CD14-positive monocyte (primary cell): Measurements from ENCODE around the gene TMEFF1. TPM values are rescaled to one million over a fixed set of nuclear protein-coding genes. Genes with fewer than 3 reads are reported as not detected.

ENCODE experiments used
- DNase-seq, 3 donors: peaks; one replicate each; pipeline ENCODE4 v3.0.0-alpha.2; 2011 to 2022
- H2AFZ ChIP-seq: 2 replicates; pipeline ENCODE4 v1.6.0; 2012; ENCODE audit warnings: mild to moderate bottlenecking, low read depth, low read length, inconsistent platforms; ENCODE audit not compliant: insufficient read depth, poor library complexity, severe bottlenecking
- H3K27ac ChIP-seq, 2 donors: 1 replicate in 1 of 2; 2 replicates in 1 of 2; pipeline ENCODE4 v1.5.1; 2012 to 2013; ENCODE audit warnings: low read length in 2 of 2, control low read depth in 1 of 2, inconsistent platforms in 1 of 2, low read depth in 1 of 2, mild to moderate bottlenecking in 1 of 2
- H3K27me3 ChIP-seq, 2 donors: one replicate each; pipeline versions ENCODE4 v1.6.0 to v1.6.1; 2011 to 2013; ENCODE audit warnings: low read length in 2 of 2; ENCODE audit not compliant: control insufficient read depth in 2 of 2, insufficient read depth in 2 of 2
- H3K36me3 ChIP-seq, 2 donors: replicated peaks in 1 of 2; 1 replicate in 1 of 2; 2 replicates in 1 of 2; pipeline versions ENCODE4 v1.5.1 to v1.6.1; 2012 to 2013; ENCODE audit warnings: low read length in 2 of 2, control low read depth in 1 of 2, inconsistent platforms in 1 of 2, mild to moderate bottlenecking in 1 of 2; ENCODE audit not compliant: insufficient read depth in 2 of 2, control insufficient read depth in 1 of 2
- H3K4me1 ChIP-seq, 2 donors: 1 replicate in 1 of 2; 2 replicates in 1 of 2; pipeline versions ENCODE4 v1.5.1 to v1.6.1; 2012 to 2013; ENCODE audit warnings: low read length in 2 of 2, control low read depth in 1 of 2, inconsistent platforms in 1 of 2, mild to moderate bottlenecking in 1 of 2, moderate library complexity in 1 of 2; ENCODE audit not compliant: insufficient read depth in 2 of 2, control insufficient read depth in 1 of 2
- H3K4me2 ChIP-seq: replicated peaks from 2 replicates; pipeline ENCODE3; 2012; ENCODE audit warnings: low read length, moderate library complexity, mild to moderate bottlenecking; ENCODE audit not compliant: poor library complexity, severe bottlenecking; ENCODE audit errors: extremely low read depth
- H3K4me3 ChIP-seq, 3 experiments: fragments of 200-600 bp in 1 of 3; sonication (generic) in 1 of 3; replicated peaks in 1 of 3; 1 replicate in 2 of 3; 2 replicates in 1 of 3; pipeline ENCODE4 v1.5.1; 2011 to 2013; ENCODE audit warnings: low read length in 3 of 3, mild to moderate bottlenecking in 3 of 3, control low read depth in 2 of 3, low read depth in 2 of 3, inconsistent platforms in 1 of 3, moderate library complexity in 1 of 3
- H3K79me2 ChIP-seq: 2 replicates; pipeline ENCODE4 v1.6.0; 2012; ENCODE audit warnings: mild to moderate bottlenecking, control low read depth, inconsistent platforms, low read length, moderate library complexity; ENCODE audit not compliant: insufficient read depth
- H3K9ac ChIP-seq: 2 replicates; pipeline ENCODE4 v1.6.0; 2017; ENCODE audit warnings: low read length, mild to moderate bottlenecking; ENCODE audit not compliant: insufficient read depth, poor library complexity, severe bottlenecking
- H3K9me3 ChIP-seq, 2 donors: replicated peaks in 1 of 2; 1 replicate in 1 of 2; 2 replicates in 1 of 2; pipeline versions ENCODE4 v1.5.1 to v1.6.1; 2012 to 2013; ENCODE audit warnings: low read length in 2 of 2, control low read depth in 1 of 2; ENCODE audit not compliant: control insufficient read depth in 1 of 2, insufficient read depth in 1 of 2
- H4K20me1 ChIP-seq: 2 replicates; pipeline ENCODE4 v1.6.0; 2012; ENCODE audit warnings: mild to moderate bottlenecking, low read length, control low read depth, moderate library complexity; ENCODE audit not compliant: insufficient read depth
- H3K27ac Mint-ChIP-seq, 7 donors: one replicate each; pipeline ENCODE4 v1.8.0; 2020; ENCODE audit warnings: mild to moderate bottlenecking in 7 of 7, mixed read lengths in 7 of 7, moderate library complexity in 6 of 7, inconsistent platforms in 2 of 7
- H3K27me3 Mint-ChIP-seq, 3 donors: one replicate each; pipeline ENCODE4 v1.8.0; 2021 to 2022; ENCODE audit warnings: low read depth in 3 of 3, mild to moderate bottlenecking in 3 of 3, mixed read lengths in 3 of 3, moderate library complexity in 3 of 3, inconsistent platforms in 1 of 3
- H3K36me3 Mint-ChIP-seq, 2 donors: one replicate each; pipeline ENCODE4 v1.8.0; 2020; ENCODE audit warnings: mixed read lengths in 2 of 2, inconsistent platforms in 1 of 2, mild to moderate bottlenecking in 1 of 2
- H3K4me1 Mint-ChIP-seq: one replicate; pipeline ENCODE4 v1.8.0; 2020; ENCODE audit warnings: mild to moderate bottlenecking, mixed read lengths
- H3K4me3 Mint-ChIP-seq, 2 donors: one replicate each; pipeline ENCODE4 v1.8.0; 2020; ENCODE audit warnings: mild to moderate bottlenecking in 2 of 2, mixed read lengths in 2 of 2, moderate library complexity in 1 of 2
- H3K9me3 Mint-ChIP-seq, 7 donors: one replicate each; pipeline ENCODE4 v1.8.0; 2020 to 2022; ENCODE audit warnings: mixed read lengths in 7 of 7, mild to moderate bottlenecking in 6 of 7, moderate library complexity in 6 of 7, inconsistent platforms in 2 of 7
- CTCF ChIP-seq: fragments of 200-600 bp; IDR thresholded peaks from one replicate; pipeline ENCODE4 v1.8.0; 2022; ENCODE audit warnings: antibody characterized with exemption, mild to moderate bottlenecking
- WGBS: methylation state at CpG from one replicate; pipeline ENCODE4 v1.1.5; 2013; ENCODE audit warnings: missing lambda C conversion rate; ENCODE audit not compliant: insufficient coverage; 5-methylcytosine and 5-hydroxymethylcytosine counted together
- intact Hi-C, 2 donors: fragments of 100-400 bp; cut with micrococcal nuclease; formaldehyde crosslinking; loops; one replicate each; pipeline versions ENCODE4 v1.15.0 to v1.15.1; 2023
- polyA plus RNA-seq, 3 donors: library from polyadenylated mRNA; depleted of rRNA in 1 of 3; unstranded in 2 of 3; stranded (reverse) in 1 of 3; fragments of 300-500 nt in 2 of 3; fragments of >200 nt in 1 of 3; fragmentation: Illumina TruSeq in 2 of 3; gene quantifications; 1 replicate in 2 of 3; 2 replicates in 1 of 3; pipeline ENCODE4 v1.2.3, GENCODE V29; 2012 to 2021

The TMEFF1 gene
- polyA plus RNA-seq, 3 donors, result not detected

- TF ChIP-seq CTCF, result no peak
- H3K9me3 Mint-ChIP-seq, result no peaks in the 10 kb centered on the region
- DNase-seq, result no peak
- H3K36me3 ChIP-seq, result peaks cover 0 to 3% of the 10 kb centered on the region in 2 donors
- H3K27ac Mint-ChIP-seq, result no peak overlapping the region
- H3K4me1 ChIP-seq, result peaks cover 5 to 7% of the 10 kb centered on the region in 2 donors
- no peaks in the 10 kb centered on the region for H3K79me2 ChIP-seq
- H3K4me3 Mint-ChIP-seq, result no peak overlapping the region
- no peak overlapping the region for H3K9ac ChIP-seq
- H3K4me3 ChIP-seq, result no peak overlapping the region
- no peak overlapping the region for H3K27ac ChIP-seq
- H3K27me3 Mint-ChIP-seq, result peaks cover 0 to 1% (median 0%) of the 10 kb centered on the region in 3 donors
- peaks cover 12% of the 10 kb centered on the region for H3K4me1 Mint-ChIP-seq
- no peak overlapping the region for H2AFZ ChIP-seq
- no peaks in the 10 kb centered on the region for H4K20me1 ChIP-seq
- peaks cover 3 to 23% of the 10 kb centered on the region in 2 donors for H3K36me3 Mint-ChIP-seq
- H3K9me3 ChIP-seq, result no peaks in the 10 kb centered on the region
- H3K27me3 ChIP-seq, result no peaks in the 10 kb centered on the region
- H3K4me2 ChIP-seq, result no peak overlapping the region
- intact Hi-C loops, result no loop called here
Observed at GRCh38 chr9:100447041-100447440, 25.9 kb upstream of the TMEFF1 start.

GRCh38 chr9:100448266-100448665 is 24.7 kb upstream of the TMEFF1 start:
- Histone ChIP-seq H4K20me1 (no peaks in the 10 kb centered on the region), H3K27me3 (no peaks in the 10 kb centered on the region), H3K79me2 (no peaks in the 10 kb centered on the region), H3K4me1 (peaks cover 5 to 7% of the 10 kb centered on the region in 2 donors), H2AFZ (no peak overlapping the region), H3K27ac (no peak overlapping the region), H3K36me3 (peaks cover 0 to 4% of the 10 kb centered on the region in 2 donors), H3K4me2 (no peak overlapping the region), H3K9ac (no peak overlapping the region), H3K4me3 (no peak overlapping the region), H3K9me3 (no peaks in the 10 kb centered on the region)
- Mint-ChIP-seq H3K4me3 (no peak overlapping the region), H3K27me3 (peaks cover 0 to 1% (median 0%) of the 10 kb centered on the region in 3 donors), H3K4me1 (peaks cover 10% of the 10 kb centered on the region), H3K27ac (peak overlapping the region in 1 of 7 donors; percentile 25), H3K9me3 (peaks cover 0 to 7% (median 0%) of the 10 kb centered on the region in 7 donors), H3K36me3 (peaks cover 3 to 20% of the 10 kb centered on the region in 2 donors)
- DNase-seq, result no peak
- no CpG with 5 or more reads among the region's 2 CpGs for WGBS
- intact Hi-C loops, result no loop called here
- TF ChIP-seq CTCF, result no peak
